ENCODE results near the gene SNRNP70. TPM values are rescaled to one million over a fixed set of nuclear protein-coding genes. Genes with fewer than 3 reads are reported as not detected.

The SNRNP70 gene
- total and polyA plus RNA-seq, 2 of the 13 experiments (the other 11 are each of a cell fraction or from before 2014, with no cell fraction given): 150 to 210 TPM

DNA sequence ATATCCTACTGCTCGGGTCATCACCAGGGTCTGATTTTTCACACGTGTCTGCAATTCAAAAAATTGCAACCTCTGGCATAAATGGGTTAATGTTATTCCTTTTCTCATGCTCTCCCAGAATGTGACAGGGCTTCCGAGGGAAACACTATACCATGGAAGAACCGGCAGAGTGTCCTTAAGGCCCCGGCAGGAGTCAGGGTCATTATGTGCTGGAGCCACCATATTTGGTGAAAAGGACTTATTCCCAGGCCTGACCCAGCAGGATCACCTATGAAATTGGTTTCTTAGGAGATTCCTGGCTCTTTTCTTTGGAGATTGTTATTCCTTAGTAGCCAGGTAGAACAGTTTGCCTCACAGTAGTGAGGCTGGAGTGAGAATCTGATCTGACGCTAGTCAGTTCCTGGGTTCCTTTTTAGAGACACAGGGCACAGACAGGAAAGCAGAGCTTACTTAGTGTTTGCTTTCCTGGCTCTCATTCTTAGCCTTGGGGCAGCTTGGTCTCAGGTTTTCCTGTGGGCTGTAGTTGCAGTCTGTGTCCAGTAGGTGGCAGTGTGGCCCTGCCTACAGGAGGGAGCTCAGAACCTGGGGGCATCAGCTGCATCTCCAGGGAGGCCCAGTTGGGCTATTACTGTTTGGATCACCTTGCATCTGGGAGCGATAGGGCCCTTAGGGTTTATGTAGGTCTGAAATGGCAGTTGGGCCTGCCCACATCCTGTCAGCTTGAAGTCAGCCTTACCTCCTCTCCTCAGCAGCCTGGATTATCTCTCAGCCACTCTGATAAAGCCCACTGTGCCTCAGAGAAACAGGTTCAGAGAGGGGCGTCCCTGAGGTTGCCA is 12.4 kb downstream of the SNRNP70 start (continued):
- TF ChIP-seq, protein P1, sequence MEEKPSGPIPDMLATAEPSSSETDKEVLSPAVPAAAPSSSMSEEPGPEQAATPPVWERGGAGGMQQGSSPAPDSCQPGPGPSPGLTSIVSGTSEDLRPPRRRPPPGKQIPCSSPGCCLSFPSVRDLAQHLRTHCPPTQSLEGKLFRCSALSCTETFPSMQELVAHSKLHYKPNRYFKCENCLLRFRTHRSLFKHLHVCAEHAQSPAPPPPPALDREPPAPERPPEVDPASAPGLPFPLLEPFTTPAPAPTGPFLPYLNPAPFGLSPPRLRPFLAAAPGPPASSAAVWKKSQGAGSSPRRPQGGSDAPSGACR (CRISPR knock-in tag; IDR thresholded peaks at IDR 0.05): no peak
- no peak for TF ChIP-seq SOX5 (CRISPR knock-in tag; IDR thresholded peaks at IDR 0.05; ENCODE audit: borderline replicate concordance)
- TF ChIP-seq, protein P2, sequence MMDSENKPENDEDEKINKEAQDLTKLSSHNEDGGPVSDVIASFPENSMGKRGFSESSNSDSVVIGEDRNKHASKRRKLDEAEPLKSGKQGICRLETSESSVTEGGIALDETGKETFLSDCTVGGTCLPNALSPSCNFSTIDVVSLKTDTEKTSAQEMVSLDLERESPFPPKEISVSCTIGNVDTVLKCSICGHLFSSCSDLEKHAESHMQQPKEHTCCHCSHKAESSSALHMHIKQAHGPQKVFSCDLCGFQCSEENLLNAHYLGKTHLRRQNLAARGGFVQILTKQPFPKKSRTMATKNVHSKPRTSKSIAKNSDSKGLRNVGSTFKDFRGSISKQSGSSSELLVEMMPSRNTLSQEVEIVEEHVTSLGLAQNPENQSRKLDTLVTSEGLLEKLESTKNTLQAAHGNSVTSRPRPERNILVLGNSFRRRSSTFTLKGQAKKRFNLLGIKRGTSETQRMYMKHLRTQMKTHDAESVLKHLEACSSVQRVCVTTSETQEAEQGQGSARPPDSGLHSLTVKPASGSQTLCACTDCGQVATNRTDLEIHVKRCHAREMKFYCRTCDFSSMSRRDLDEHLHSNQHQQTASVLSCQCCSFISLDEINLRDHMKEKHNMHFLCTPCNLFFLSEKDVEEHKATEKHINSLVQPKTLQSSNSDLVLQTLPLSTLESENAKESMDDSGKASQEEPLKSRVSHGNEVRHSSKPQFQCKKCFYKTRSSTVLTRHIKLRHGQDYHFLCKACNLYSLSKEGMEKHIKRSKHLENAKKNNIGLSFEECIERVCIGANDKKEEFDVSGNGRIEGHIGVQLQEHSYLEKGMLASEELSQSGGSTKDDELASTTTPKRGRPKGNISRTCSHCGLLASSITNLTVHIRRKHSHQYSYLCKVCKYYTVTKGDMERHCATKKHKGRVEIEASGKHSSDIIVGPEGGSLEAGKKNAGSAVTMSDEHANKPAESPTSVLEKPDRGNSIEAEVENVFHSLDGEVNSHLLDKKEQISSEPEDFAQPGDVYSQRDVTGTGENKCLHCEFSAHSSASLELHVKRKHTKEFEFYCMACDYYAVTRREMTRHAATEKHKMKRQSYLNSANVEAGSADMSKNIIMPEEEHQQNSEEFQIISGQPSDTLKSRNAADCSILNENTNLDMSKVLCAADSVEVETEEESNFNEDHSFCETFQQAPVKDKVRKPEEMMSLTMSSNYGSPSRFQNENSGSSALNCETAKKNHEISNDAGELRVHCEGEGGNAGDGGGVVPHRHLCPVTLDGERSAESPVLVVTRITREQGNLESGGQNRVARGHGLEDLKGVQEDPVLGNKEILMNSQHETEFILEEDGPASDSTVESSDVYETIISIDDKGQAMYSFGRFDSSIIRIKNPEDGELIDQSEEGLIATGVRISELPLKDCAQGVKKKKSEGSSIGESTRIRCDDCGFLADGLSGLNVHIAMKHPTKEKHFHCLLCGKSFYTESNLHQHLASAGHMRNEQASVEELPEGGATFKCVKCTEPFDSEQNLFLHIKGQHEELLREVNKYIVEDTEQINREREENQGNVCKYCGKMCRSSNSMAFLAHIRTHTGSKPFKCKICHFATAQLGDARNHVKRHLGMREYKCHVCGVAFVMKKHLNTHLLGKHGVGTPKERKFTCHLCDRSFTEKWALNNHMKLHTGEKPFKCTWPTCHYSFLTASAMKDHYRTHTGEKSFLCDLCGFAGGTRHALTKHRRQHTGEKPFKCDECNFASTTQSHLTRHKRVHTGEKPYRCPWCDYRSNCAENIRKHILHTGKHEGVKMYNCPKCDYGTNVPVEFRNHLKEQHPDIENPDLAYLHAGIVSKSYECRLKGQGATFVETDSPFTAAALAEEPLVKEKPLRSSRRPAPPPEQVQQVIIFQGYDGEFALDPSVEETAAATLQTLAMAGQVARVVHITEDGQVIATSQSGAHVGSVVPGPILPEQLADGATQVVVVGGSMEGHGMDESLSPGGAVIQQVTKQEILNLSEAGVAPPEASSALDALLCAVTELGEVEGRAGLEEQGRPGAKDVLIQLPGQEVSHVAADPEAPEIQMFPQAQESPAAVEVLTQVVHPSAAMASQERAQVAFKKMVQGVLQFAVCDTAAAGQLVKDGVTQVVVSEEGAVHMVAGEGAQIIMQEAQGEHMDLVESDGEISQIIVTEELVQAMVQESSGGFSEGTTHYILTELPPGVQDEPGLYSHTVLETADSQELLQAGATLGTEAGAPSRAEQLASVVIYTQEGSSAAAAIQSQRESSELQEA (CRISPR knock-in tag; IDR thresholded peaks at IDR 0.05; ENCODE audit: not compliant biosample characterization): no peak
- TF ChIP-seq ZNF383 (CRISPR knock-in tag; IDR thresholded peaks at IDR 0.05; ENCODE audit: borderline replicate concordance): no peak
- no peak for TF ChIP-seq ZNF567 (CRISPR knock-in tag; IDR thresholded peaks at IDR 0.05; ENCODE audit: borderline replicate concordance)
- TF ChIP-seq JUNB (CRISPR knock-in tag; IDR thresholded peaks at IDR 0.05; ENCODE audit: borderline replicate concordance): no peak
- TF ChIP-seq ZFP37 (CRISPR knock-in tag; IDR thresholded peaks at IDR 0.05; ENCODE audit: borderline replicate concordance): no peak
- no peak for TF ChIP-seq ZNF496 (CRISPR knock-in tag; IDR thresholded peaks at IDR 0.05; ENCODE audit: insufficient replicate concordance)
- TF ChIP-seq REPIN1 (CRISPR knock-in tag; IDR thresholded peaks at IDR 0.05; ENCODE audit: borderline replicate concordance, low read depth): no peak
- TF ChIP-seq REXO4 (CRISPR knock-in tag; IDR thresholded peaks at IDR 0.05; ENCODE audit: borderline replicate concordance): no peak
- TF ChIP-seq, protein P3, sequence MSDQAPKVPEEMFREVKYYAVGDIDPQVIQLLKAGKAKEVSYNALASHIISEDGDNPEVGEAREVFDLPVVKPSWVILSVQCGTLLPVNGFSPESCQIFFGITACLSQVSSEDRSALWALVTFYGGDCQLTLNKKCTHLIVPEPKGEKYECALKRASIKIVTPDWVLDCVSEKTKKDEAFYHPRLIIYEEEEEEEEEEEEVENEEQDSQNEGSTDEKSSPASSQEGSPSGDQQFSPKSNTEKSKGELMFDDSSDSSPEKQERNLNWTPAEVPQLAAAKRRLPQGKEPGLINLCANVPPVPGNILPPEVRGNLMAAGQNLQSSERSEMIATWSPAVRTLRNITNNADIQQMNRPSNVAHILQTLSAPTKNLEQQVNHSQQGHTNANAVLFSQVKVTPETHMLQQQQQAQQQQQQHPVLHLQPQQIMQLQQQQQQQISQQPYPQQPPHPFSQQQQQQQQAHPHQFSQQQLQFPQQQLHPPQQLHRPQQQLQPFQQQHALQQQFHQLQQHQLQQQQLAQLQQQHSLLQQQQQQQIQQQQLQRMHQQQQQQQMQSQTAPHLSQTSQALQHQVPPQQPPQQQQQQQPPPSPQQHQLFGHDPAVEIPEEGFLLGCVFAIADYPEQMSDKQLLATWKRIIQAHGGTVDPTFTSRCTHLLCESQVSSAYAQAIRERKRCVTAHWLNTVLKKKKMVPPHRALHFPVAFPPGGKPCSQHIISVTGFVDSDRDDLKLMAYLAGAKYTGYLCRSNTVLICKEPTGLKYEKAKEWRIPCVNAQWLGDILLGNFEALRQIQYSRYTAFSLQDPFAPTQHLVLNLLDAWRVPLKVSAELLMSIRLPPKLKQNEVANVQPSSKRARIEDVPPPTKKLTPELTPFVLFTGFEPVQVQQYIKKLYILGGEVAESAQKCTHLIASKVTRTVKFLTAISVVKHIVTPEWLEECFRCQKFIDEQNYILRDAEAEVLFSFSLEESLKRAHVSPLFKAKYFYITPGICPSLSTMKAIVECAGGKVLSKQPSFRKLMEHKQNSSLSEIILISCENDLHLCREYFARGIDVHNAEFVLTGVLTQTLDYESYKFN (CRISPR knock-in tag; conservative IDR thresholded peaks at IDR 0.05): no peak
- no peak for TF ChIP-seq ZNF713 (CRISPR knock-in tag; IDR thresholded peaks at IDR 0.05)
- no peak for TF ChIP-seq ZNF160 (CRISPR knock-in tag; IDR thresholded peaks at IDR 0.05)
- TF ChIP-seq NFE2 (CRISPR knock-in tag; IDR thresholded peaks at IDR 0.05): no peak
- peak; percentile 22; the same call in 1 of the 2 replicates for TF ChIP-seq SALL1 (CRISPR knock-in tag; IDR thresholded peaks at IDR 0.05)
